Measurements from ENCODE around the gene MRS2.
"Not testable (repeated sequence)": the region's sequence is repeated elsewhere in the genome, so short reads cannot be mapped to it uniquely, and the experiment has no call there.

Gene MRS2

GRCh38 chr6:24385536-24386269 is 17.0 kb upstream of the MRS2 start:
- DNase-seq (ENCODE audit: insufficient read length, low spot score) (peak; percentile 18), FAIRE-seq (no peak)

- no peak for DNase-seq (ENCODE audit: insufficient read length, low spot score)
- FAIRE-seq: no peak
Measured at GRCh38 chr6:24387818-24388217, 14.9 kb upstream of the MRS2 start.

GRCh38 chr6:24391208-24391607 is 11.5 kb upstream of the MRS2 start:
- FAIRE-seq (no peak), DNase-seq (ENCODE audit: insufficient read length, low spot score) (no peak)

GRCh38 chr6:24391756-24392405 is 10.9 kb upstream of the MRS2 start:
- no peak for FAIRE-seq
- DNase-seq (ENCODE audit: insufficient read length, low spot score): no peak

- no peak for FAIRE-seq
Measured at GRCh38 chr6:24394061-24394779, 8.5 kb upstream of the MRS2 start.

GRCh38 chr6:24394780-24395437 is 7.8 kb upstream of the MRS2 start:
- FAIRE-seq: no peak
- DNase-seq (ENCODE audit: insufficient read length, low spot score): peak; percentile 59

More at GRCh38 chr6:24394061-24394779, 8.5 kb upstream of the MRS2 start:
- no peak for DNase-seq (ENCODE audit: insufficient read length, low spot score)

- FAIRE-seq (no peak), DNase-seq (ENCODE audit: insufficient read length, low spot score) (no peak)
Measured at GRCh38 chr6:24396824-24397223, 5.9 kb upstream of the MRS2 start.

GRCh38 chr6:24397631-24398030 is 5.1 kb upstream of the MRS2 start:
- FAIRE-seq: no peak
- DNase-seq (ENCODE audit: insufficient read length, low spot score): no peak

GRCh38 chr6:24400045-24401039 is 2.4 kb upstream of the MRS2 start:
- DNase-seq (ENCODE audit: insufficient read length, low spot score); FAIRE-seq: not testable (repeated sequence)

- FAIRE-seq (no peak), DNase-seq (ENCODE audit: insufficient read length, low spot score) (no peak)
Measured at GRCh38 chr6:24401458-24401857, 1.3 kb upstream of the MRS2 start.

GRCh38 chr6:24403501-24403824 is 727 bp downstream of the MRS2 start:
- FAIRE-seq (no peak), DNase-seq (ENCODE audit: insufficient read length, low spot score) (no peak)

GRCh38 chr6:24405262-24405661 is 2.5 kb downstream of the MRS2 start:
- DNase-seq (ENCODE audit: insufficient read length, low spot score) (no peak), FAIRE-seq (no peak)

- no peak for FAIRE-seq
- no peak for DNase-seq (ENCODE audit: insufficient read length, low spot score)
Measured at GRCh38 chr6:24408719-24409410, 6.1 kb downstream of the MRS2 start.

GRCh38 chr6:24410622-24411021 is 7.9 kb downstream of the MRS2 start:
- DNase-seq (ENCODE audit: insufficient read length, low spot score): no peak
- no peak for FAIRE-seq

- FAIRE-seq: no peak
- DNase-seq (ENCODE audit: insufficient read length, low spot score): no peak
Measured at GRCh38 chr6:24412294-24412693, 9.6 kb downstream of the MRS2 start.

GRCh38 chr6:24414531-24414930 is 11.8 kb downstream of the MRS2 start:
- DNase-seq (ENCODE audit: insufficient read length, low spot score); FAIRE-seq: not testable (repeated sequence)

GRCh38 chr6:24415753-24416152 is 13.0 kb downstream of the MRS2 start:
- DNase-seq (ENCODE audit: insufficient read length, low spot score) (no peak), FAIRE-seq (no peak)

- FAIRE-seq (no peak), DNase-seq (ENCODE audit: insufficient read length, low spot score) (no peak)
Measured at GRCh38 chr6:24419526-24419925, 16.8 kb downstream of the MRS2 start.

- no peak for DNase-seq (ENCODE audit: insufficient read length, low spot score)
- no peak for FAIRE-seq
Measured at GRCh38 chr6:24425091-24425490, 22.4 kb downstream of the MRS2 start.
